ENCODE measurements around the gene GGA1. TPM values are rescaled to one million over a fixed set of nuclear protein-coding genes. Genes with fewer than 3 reads are reported as not detected.

The GGA1 gene
- total RNA-seq, 1 donor from 2014 or later = 43.1 TPM

- H3K36me3 Mint-ChIP-seq (ENCODE audit: low read depth, unreplicated experiment) = peaks cover 3% of the 10 kb centered on the region
- DNase-seq (ENCODE audit: low read depth) (no peak), FAIRE-seq (no peak)
- H3K36me3 ChIP-seq (ENCODE audit: insufficient read depth, low read length) = no peaks in the 10 kb centered on the region
- no peak overlapping the region for H3K27ac ChIP-seq (ENCODE audit: low read depth, low read length)
- H3K4me1 ChIP-seq (ENCODE audit: insufficient read depth, low read length) = peaks cover 19% of the 10 kb centered on the region
- H4K20me1 ChIP-seq (ENCODE audit: insufficient read depth, low read length) = peaks cover 9% of the 10 kb centered on the region
- H3K27ac Mint-ChIP-seq (ENCODE audit: unreplicated experiment) = peak overlapping the region; percentile 34
- TF ChIP-seq EZH2 (IDR thresholded peaks at IDR 0.05; ENCODE audit: insufficient read depth, low read length) (no peak), CTCF (IDR thresholded peaks at IDR 0.05; ENCODE audit: insufficient read depth, low read depth, low read length) (no peak)
- no peak overlapping the region for H3K4me3 ChIP-seq (ENCODE audit: insufficient read depth, low read depth, low read length)
- peaks cover 36% of the 10 kb centered on the region for H3K79me2 ChIP-seq (ENCODE audit: insufficient read depth, low read length)
- H2AFZ ChIP-seq (ENCODE audit: low read depth, low read length) = no peak overlapping the region
- H3K4me3 Mint-ChIP-seq (ENCODE audit: unreplicated experiment) = peak overlapping the region; percentile 94
- H3K27me3 ChIP-seq (ENCODE audit: insufficient read depth, low read length) = peaks cover 3% of the 10 kb centered on the region
- peaks cover 9% of the 10 kb centered on the region for H3K4me1 Mint-ChIP-seq (ENCODE audit: low read depth, unreplicated experiment)
- H3K9me3 Mint-ChIP-seq (ENCODE audit: unreplicated experiment) = no peaks in the 10 kb centered on the region
- peak overlapping the region; percentile 95 for H3K9ac ChIP-seq (ENCODE audit: low read length)
- no peaks in the 10 kb centered on the region for H3K9me3 ChIP-seq (ENCODE audit: insufficient read depth, low read depth, low read length)
- H3K4me2 ChIP-seq (ENCODE audit: low read length) = peak overlapping the region; percentile 100
- no peaks in the 10 kb centered on the region for H3K27me3 Mint-ChIP-seq (ENCODE audit: low read depth, unreplicated experiment)
Measured at GRCh38 chr22:37610480-37611129, 2.0 kb downstream of the GGA1 start.

- TF ChIP-seq CTCF (IDR thresholded peaks at IDR 0.05; ENCODE audit: insufficient read depth, low read depth, low read length) (no peak), EZH2 (IDR thresholded peaks at IDR 0.05; ENCODE audit: insufficient read depth, low read length) (no peak)
- Histone ChIP-seq H3K27me3 (ENCODE audit: insufficient read depth, low read length) (no peaks in the 10 kb centered on the region), H2AFZ (ENCODE audit: low read depth, low read length) (no peak overlapping the region), H3K27ac (ENCODE audit: low read depth, low read length) (no peak overlapping the region), H3K4me2 (ENCODE audit: low read length) (no peak overlapping the region), H4K20me1 (ENCODE audit: insufficient read depth, low read length) (peaks cover 9% of the 10 kb centered on the region), H3K4me3 (ENCODE audit: insufficient read depth, low read depth, low read length) (no peak overlapping the region), H3K36me3 (ENCODE audit: insufficient read depth, low read length) (no peaks in the 10 kb centered on the region), H3K4me1 (ENCODE audit: insufficient read depth, low read length) (peaks cover 19% of the 10 kb centered on the region), H3K9me3 (ENCODE audit: insufficient read depth, low read depth, low read length) (no peaks in the 10 kb centered on the region), H3K9ac (ENCODE audit: low read length) (no peak overlapping the region), H3K79me2 (ENCODE audit: insufficient read depth, low read length) (peaks cover 36% of the 10 kb centered on the region)
- no peak for FAIRE-seq
- no peak overlapping the region for H3K4me3 Mint-ChIP-seq (ENCODE audit: unreplicated experiment)
- no peak for DNase-seq (ENCODE audit: low read depth)
- H3K36me3 Mint-ChIP-seq (ENCODE audit: low read depth, unreplicated experiment) = peaks cover 6% of the 10 kb centered on the region
- H3K27ac Mint-ChIP-seq (ENCODE audit: unreplicated experiment) = peak overlapping the region; percentile 34
- H3K27me3 Mint-ChIP-seq (ENCODE audit: low read depth, unreplicated experiment) = no peaks in the 10 kb centered on the region
- peaks cover 9% of the 10 kb centered on the region for H3K4me1 Mint-ChIP-seq (ENCODE audit: low read depth, unreplicated experiment)
- H3K9me3 Mint-ChIP-seq (ENCODE audit: unreplicated experiment) = no peaks in the 10 kb centered on the region
Measured at GRCh38 chr22:37611207-37611606, 2.6 kb downstream of the GGA1 start.

All from astrocyte (in vitro differentiated cells and primary cell).